ENCODE data around the gene OGFR.

The OGFR gene

GRCh38 chr20:62816031-62816883, 11.6 kb downstream of the OGFR start:
- DNase-seq, result no peak

DNA sequence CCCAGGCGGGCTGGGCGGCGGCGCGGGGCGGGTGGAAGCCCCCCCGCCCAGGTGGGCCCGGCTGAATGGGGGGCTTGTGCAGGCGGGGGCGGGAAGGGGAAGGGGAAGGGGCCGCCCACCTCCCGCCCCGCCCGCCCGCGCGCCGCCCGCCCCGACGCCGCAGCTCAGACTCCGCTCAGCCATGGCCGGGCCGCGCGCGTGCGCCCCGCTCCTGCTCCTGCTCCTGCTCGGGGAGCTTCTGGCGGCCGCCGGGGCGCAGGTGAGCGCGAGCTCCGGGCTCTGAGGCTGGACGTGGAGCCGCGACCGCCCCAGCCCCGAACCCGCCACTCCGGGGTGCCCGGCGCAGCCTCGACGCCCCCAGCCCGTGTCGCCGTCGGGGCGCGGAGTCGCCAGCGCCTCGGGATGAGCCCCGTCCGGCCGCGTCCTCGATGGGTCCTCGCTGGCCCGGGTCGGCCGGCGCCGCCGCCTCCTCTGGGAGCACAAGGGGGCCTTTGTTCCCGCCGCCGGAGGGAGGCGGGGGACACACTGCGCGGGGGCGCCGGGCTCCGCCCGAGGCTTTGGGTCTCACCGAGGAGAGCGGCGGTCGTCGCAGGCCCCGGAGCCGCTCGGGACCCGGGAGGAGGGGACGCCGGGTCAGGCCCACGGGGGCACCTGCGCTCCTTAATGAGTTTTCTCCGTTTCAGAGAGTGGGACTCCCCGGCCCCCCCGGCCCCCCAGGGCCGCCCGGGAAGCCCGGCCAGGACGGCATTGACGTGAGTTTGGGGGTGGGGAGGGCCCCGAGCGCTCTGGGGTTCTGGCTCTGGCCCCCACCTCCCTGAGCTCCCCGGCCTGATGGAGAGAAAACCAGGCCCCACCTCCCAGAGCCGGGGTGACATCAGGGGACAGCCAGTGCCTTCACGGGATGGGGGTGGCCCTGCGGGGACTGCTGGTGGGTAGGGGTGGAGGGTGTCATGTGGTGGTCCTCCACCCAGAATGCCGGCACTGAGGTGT, 12.5 kb downstream of the OGFR start, which contains the start of gene COL9A3:
COL9A3 (plus strand) TSS at position 167 of the 990 bp plus-strand sequence; CDS start at position 182, 15 bp downstream.
- DNase-seq, result no peak

- no peak for DNase-seq
Observed at GRCh38 chr20:62817975-62818591, 13.4 kb downstream of the OGFR start.

- no peak for DNase-seq
Observed at GRCh38 chr20:62818592-62819493, 14.2 kb downstream of the OGFR start.

DNA sequence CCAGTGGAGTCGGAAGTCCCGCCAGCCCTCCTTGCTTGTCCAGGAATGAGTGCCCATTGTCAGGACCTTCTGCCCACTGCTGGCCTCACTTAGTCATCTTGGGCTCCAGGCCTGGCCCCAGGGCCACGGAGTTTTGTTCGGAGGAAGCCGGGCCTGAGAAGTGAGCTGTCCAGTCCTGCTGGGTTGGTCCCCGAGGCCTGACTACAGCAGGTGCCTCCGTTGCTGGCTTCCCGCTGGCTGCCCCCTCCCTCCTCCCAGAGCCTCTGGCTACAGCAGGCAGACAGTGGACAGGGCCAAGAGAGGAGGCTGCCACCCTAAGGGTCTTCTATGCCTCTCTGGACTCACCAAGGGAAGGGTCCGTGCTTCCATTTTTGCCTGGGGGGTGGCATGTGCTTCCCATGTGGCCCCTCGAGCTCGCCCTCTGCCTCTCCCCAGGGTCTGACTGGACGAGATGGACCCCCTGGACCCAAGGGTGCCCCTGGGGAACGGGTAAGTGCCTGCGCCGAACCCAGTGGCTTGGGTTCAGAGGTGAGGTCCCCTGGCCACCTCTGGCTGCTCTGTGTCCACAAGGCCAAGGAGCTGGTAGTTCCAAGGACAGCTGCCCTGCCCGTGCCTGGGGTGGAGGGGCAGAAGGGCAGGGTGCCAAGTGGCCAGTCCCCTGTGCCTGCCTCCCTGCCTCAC, 15.0 kb downstream of the OGFR start:
- no peak for DNase-seq

- no peak for DNase-seq
Observed at GRCh38 chr20:62820208-62820961, 15.8 kb downstream of the OGFR start.

- no peak for DNase-seq
Observed at GRCh38 chr20:62820962-62821725, 16.5 kb downstream of the OGFR start.

DNA sequence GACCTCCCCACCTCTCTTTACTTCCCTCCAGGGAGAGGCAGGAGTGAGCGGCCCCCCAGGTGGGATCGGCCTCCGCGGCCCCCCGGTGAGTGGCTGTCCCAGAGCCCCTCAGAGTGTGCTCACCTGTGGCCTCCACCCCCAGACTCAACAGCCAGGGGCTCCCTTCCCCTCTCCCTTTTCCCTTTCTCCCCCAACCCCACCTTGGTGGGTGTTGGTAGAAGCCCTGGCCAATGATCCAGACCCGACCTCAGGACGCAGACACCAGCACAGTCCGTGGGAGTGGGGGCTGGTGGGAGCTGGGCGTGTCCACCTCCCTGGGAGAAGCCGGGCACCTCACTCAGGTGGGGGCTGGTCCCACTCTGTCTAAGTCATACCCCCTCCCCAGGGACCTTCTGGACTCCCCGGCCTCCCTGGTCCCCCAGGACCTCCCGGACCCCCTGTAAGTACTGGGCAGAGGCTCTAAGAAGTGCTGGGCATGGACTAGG, 17.1 kb downstream of the OGFR start:
- DNase-seq, result no peak

DNA sequence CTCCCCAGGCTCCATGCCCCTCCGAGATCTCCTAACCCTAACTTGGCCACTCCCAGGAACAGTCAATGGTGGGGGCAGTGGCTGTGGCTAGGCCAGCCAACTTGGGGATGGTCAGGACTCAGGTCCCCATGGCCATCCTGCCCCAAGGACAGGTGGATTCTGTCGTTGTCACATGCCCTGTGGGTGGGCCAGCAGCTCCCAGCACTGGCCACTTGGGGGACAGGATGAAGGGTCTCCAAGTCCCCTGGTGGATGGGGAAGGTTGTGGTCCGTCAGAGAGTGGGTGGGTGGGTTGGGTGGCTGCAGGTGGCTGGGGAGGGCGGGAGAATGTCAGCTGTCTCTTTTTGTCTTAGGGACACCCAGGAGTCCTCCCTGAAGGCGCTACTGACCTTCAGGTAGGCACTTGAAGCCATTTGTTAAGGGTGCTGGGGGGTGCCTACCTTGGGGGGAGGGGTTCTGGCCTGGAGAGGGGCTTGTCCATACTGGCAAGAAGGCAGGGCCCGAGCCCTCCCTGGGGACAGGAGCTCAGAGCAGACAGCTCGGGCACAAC, 17.7 kb downstream of the OGFR start:
- no peak for DNase-seq

DNA sequence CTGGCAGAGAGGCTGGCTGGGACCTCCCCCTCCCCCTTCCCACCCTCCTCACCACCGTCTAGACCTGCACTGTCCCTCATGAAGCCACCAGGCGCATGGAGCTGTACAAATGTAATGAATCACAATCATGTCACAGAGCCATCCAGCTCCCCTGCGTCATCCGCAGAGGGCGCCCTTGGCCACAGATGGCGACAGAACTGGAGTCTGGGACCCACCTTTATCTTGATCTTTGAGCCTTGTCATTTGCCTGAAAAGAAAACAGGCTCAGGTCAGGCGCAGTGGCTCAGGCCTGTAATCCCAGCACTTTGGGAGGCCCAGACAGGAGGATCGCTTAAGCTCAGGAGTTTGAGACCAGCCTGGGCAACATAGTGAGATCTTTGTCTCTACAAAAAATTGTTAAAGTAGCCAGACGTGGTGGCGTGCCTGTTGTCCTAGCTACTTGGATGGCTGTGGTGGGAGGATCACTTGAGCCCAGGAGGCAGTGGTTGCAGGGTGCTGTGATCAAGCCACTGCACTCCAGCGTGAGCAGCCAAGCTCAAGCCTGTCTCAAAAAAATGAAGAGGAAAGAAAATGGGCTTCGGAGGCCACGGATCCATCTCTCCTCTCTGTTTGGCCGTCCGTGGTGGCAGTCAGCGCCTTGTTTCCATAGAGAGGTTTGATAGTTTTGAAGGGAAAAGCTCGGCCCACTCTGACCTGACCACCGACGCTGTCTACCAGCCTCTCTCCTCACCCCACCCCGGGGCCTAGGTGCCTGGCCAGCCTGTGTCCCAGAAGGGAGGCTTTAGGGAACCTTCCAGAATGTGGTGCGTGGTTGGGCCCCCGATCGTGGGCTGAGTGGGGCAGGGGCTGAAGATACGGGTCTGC, 18.4 kb downstream of the OGFR start:
- DNase-seq, result peak; percentile 44

- DNase-seq, result no peak
Observed at GRCh38 chr20:62823688-62824475, 19.2 kb downstream of the OGFR start.

- peak; percentile 73 for DNase-seq
Observed at GRCh38 chr20:62824476-62825332, 20.1 kb downstream of the OGFR start.

DNA sequence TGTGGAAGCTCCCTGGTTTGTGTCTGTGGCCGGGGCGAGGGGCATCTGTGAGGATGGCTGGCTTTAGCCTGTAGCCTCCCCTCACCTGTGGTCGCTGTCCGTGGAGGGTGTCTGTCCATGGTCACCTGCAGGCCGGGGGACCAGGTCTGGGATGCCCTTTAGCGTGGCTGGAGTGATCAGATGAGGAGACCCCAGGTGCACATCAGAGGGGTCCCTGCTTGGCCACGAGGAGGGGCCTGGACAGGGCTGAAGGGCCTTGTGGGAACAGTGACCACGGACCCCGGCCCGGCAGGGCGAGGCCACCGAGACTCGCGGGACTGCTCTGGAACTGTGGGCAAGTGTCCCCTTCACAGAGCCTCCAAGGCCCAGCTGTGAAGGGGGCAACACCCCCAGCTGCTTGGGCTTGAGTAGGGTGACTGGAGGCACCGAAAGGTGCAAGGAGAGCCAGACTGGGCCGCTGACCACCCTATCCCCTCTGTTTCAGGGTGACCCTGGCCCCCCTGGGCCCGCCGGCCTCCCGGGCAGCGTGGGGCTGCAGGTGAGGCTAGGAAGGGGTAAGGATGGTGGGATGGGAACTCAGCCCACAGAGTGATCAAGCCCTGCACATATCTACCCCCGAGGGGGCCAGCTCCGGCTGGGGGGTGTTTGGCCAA, 20.8 kb downstream of the OGFR start:
- no peak for DNase-seq

- DNase-seq, result no peak
Observed at GRCh38 chr20:62825986-62826645, 21.5 kb downstream of the OGFR start.

GRCh38 chr20:62826646-62827310, 22.1 kb downstream of the OGFR start:
- DNase-seq, result no peak
